Glutamatergic neuron (in vitro differentiated cells): ENCODE results near the gene HS6ST1. TPM values are rescaled to one million over a fixed set of nuclear protein-coding genes. Genes with fewer than 3 reads are reported as not detected.
"Not testable (repeated sequence)": the region's sequence is repeated elsewhere in the genome, so short reads cannot be mapped to it uniquely, and the experiment has no call there.

Experiments
- DNase-seq: peaks from one replicate; pipeline ENCODE4 v3.0.0; 2022
- H3K27ac Mint-ChIP-seq: one replicate; pipeline ENCODE4 v1.8.0; 2020; ENCODE audit warnings: mild to moderate bottlenecking, mixed read lengths, inconsistent platforms; ENCODE audit not compliant: unreplicated experiment
- H3K27me3 Mint-ChIP-seq: one replicate; pipeline ENCODE4 v1.8.0; 2020; ENCODE audit warnings: mild to moderate bottlenecking, moderate library complexity, mixed read lengths, inconsistent platforms; ENCODE audit not compliant: unreplicated experiment
- H3K36me3 Mint-ChIP-seq: one replicate; pipeline ENCODE4 v1.8.0; 2020; ENCODE audit warnings: mild to moderate bottlenecking, mixed read lengths, inconsistent platforms; ENCODE audit not compliant: unreplicated experiment
- H3K4me1 Mint-ChIP-seq: one replicate; pipeline ENCODE4 v1.8.0; 2020; ENCODE audit warnings: mild to moderate bottlenecking, low read depth, mixed read lengths, inconsistent platforms; ENCODE audit not compliant: unreplicated experiment
- H3K4me3 Mint-ChIP-seq: one replicate; pipeline ENCODE4 v1.8.0; 2020; ENCODE audit warnings: mild to moderate bottlenecking, mixed read lengths, inconsistent platforms; ENCODE audit not compliant: unreplicated experiment
- H3K9me3 Mint-ChIP-seq: one replicate; pipeline ENCODE4 v1.8.0; 2020; ENCODE audit warnings: mild to moderate bottlenecking, moderate library complexity, mixed read lengths, inconsistent platforms; ENCODE audit not compliant: unreplicated experiment
- total RNA-seq: library from RNA; stranded (reverse); fragmentation: NEBNext Ultra II Directional; extraction: Animal tissue kit (Norgen Biotek cat#: 25700); gene quantifications from one replicate; pipeline ENCODE4 v1.2.1, GENCODE V29; 2021; ENCODE audit not compliant: unreplicated experiment
- TF ChIP-seq, protein P1 (sequence below): fragments of 200-600 bp; sonication (generic); IDR thresholded peaks from one replicate; pipeline ENCODE4 v1.5.0; 2021; ENCODE audit not compliant: partially characterized antibody, unreplicated experiment

The HS6ST1 gene
- total RNA-seq, 1 donor from 2014 or later, result 173 TPM

DNA sequence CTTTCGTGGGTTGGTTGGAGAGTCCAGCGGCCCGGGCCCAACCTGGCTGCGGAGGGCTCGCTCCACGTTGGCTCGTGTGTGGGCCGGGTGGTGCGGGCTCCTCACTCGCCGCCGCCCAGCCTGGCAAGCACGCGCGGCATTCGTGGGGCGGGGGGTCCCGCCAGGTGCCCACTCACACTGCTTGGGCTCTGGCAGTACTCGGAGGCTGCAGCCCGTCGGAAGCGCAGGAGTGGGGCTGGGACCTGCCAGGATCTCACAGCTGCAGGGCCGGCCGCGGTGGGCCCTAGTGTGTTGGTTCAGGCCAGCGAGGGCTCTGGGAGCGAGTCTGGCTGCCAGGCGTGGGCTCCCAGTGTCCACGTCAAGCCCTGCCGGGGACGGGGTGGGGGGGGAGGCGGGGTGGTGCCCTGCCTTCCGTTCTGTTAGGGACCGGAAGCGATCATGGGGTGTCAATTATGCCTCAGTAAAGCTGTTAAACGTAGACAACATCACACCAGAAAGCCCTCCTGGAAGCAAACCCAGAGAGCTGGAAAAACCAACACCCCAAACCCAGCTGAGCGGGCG, 1.0 kb upstream of the HS6ST1 start:
- no peak for DNase-seq
- H3K36me3 Mint-ChIP-seq, result no peaks in the 10 kb centered on the region

DNA sequence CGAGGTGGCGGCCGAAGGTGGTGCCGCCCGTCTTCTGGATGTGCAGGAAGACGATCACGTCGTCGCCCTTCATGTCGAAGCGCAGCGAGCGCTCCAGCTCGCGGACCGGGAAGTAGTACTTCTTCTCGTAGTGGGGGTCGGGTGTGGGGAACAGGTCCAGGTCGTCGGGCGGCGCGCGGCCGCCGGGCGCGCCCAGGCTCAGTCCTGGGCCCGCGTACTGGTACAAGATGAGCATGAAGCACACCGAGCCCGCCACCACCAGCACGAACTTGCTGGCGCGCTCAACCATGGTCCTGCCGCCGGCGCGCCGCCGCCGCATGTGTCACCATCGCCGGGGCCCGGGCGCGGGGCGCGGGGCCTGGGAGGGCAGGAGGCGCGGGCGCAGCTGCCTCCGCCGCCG, 423 bp downstream of the HS6ST1 start:
- not testable (repeated sequence) for H3K27ac Mint-ChIP-seq, DNase-seq, H3K36me3 Mint-ChIP-seq
- peaks cover 10% of the 10 kb centered on the region for H3K27me3 Mint-ChIP-seq
- H3K4me1 Mint-ChIP-seq, result peaks cover 28% of the 10 kb centered on the region
- H3K4me3 Mint-ChIP-seq, result peak overlapping the region; percentile 57
- peaks cover 11% of the 10 kb centered on the region for H3K9me3 Mint-ChIP-seq

More for the DNA sequence above, 1.0 kb upstream of the HS6ST1 start:
- peak overlapping the region; percentile 70 for H3K4me3 Mint-ChIP-seq
- peaks cover 18% of the 10 kb centered on the region for H3K4me1 Mint-ChIP-seq
- H3K27ac Mint-ChIP-seq, result no peak overlapping the region
- H3K27me3 Mint-ChIP-seq, result peaks cover 10% of the 10 kb centered on the region
- TF ChIP-seq, protein P1, sequence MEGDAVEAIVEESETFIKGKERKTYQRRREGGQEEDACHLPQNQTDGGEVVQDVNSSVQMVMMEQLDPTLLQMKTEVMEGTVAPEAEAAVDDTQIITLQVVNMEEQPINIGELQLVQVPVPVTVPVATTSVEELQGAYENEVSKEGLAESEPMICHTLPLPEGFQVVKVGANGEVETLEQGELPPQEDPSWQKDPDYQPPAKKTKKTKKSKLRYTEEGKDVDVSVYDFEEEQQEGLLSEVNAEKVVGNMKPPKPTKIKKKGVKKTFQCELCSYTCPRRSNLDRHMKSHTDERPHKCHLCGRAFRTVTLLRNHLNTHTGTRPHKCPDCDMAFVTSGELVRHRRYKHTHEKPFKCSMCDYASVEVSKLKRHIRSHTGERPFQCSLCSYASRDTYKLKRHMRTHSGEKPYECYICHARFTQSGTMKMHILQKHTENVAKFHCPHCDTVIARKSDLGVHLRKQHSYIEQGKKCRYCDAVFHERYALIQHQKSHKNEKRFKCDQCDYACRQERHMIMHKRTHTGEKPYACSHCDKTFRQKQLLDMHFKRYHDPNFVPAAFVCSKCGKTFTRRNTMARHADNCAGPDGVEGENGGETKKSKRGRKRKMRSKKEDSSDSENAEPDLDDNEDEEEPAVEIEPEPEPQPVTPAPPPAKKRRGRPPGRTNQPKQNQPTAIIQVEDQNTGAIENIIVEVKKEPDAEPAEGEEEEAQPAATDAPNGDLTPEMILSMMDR, result no peak
- H3K9me3 Mint-ChIP-seq, result peaks cover 9% of the 10 kb centered on the region

DNA sequence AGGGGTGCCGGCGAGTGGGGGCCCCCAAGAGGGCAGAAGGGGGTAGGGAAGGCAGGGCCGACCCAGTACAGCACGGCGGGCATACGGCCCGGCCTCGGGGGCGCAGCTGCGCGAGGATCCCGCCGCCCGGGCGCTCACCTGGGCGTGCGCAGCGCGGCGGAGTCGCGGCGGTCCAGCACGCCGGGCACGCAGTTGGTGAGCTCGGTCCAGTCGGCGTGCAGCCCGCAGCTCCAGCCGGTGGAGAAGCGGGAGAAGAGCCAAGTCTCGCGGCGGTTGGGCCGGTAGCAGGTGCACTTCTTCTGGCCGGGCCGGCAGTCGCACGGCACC, 806 bp downstream of the HS6ST1 start:
- H3K36me3 Mint-ChIP-seq, H3K27ac Mint-ChIP-seq, DNase-seq: not testable (repeated sequence)
- peaks cover 31% of the 10 kb centered on the region for H3K4me1 Mint-ChIP-seq
- H3K9me3 Mint-ChIP-seq, result peaks cover 11% of the 10 kb centered on the region
- H3K27me3 Mint-ChIP-seq, result peaks cover 10% of the 10 kb centered on the region
- peak overlapping the region; percentile 98 for H3K4me3 Mint-ChIP-seq

DNA sequence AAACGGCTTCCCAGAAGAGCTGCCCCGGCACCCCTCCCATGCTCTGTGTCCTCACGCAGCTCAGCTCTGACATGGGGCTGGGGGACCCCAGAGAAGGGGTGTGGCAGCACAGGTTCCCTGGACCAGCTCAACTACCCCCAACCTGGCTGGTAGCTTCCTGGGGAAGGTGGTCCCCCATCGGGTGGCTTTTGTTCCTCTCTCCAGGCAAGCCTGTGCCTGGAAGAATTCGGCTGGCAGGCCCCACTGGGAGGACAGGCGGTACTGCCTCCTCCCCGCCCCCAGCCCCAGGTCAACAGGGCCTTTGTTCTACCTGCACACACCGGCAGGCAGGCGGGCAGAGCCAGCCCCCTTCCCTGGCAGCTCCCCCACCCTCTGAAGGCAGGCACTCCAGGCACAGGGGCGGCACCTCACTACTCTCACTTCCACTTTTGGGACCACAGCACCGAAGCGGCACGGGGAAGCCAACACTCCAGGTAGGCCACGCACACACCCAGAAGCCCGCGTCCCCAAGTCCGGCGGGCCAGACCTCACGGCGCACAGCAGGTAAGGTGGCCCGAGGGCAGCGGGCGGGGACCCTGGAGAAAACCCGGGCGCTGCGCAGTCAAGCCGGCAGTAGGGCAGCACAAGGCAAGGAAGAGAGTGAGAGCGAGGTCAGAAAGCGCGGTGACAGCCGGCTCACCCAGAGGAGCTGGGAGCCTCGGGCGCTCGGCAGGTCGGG, 1.3 kb downstream of the HS6ST1 start:
- Mint-ChIP-seq H3K36me3 (no peaks in the 10 kb centered on the region), H3K9me3 (peaks cover 11% of the 10 kb centered on the region), H3K27ac (peak overlapping the region; percentile 73), H3K27me3 (peaks cover 10% of the 10 kb centered on the region), H3K4me3 (peak overlapping the region; percentile 98), H3K4me1 (peaks cover 33% of the 10 kb centered on the region)
- TF ChIP-seq, protein P1, result no peak
- DNase-seq, result no peak

DNA sequence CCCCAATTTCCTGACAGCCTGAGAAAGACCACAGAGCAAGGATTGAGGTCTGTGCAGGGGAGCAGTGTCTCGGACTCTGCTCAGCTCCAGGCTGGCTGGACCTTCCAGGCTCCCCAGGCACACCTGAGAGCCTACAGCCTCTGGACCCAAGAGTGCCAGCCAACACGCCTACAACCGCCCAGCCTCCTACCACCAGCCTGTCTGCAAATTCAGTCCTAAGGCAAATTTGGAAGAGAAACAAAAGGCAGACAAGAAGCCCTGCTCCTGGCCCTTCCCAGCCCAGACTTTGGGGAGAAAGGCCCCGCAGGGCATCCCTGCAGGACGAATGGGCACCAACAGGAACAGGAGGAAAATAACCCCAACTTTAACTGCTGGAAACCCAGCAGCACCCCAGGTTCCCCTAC, 1.9 kb downstream of the HS6ST1 start:
- Mint-ChIP-seq H3K9me3 (peaks cover 11% of the 10 kb centered on the region), H3K27me3 (peaks cover 10% of the 10 kb centered on the region), H3K27ac (peak overlapping the region; percentile 90), H3K4me3 (peak overlapping the region; percentile 98), H3K36me3 (no peaks in the 10 kb centered on the region), H3K4me1 (peaks cover 38% of the 10 kb centered on the region)
- no peak for DNase-seq
- TF ChIP-seq, protein P1, result no peak
